Measurements from ENCODE around the gene B4GAT1.
A peak's percentile ranks its signal among the peaks of the same experiment; 100 is the strongest.

B4GAT1 gene

GRCh38 chr11:66317322-66317722 lies 30.1 kb downstream of the B4GAT1 start:
- peak overlapping the region; percentile 20 for H3K9ac ChIP-seq (ENCODE audit: low read length)
- no peaks in the 10 kb centered on the region for H3K36me3 ChIP-seq (ENCODE audit: control insufficient read depth, insufficient read depth, low read length)
- H3K4me3 ChIP-seq (ENCODE audit: low read depth, low read length), result 0 out of 2 replicates have a peak overlapping the region, but pooled peaks have one; percentile 1
- H3K27ac ChIP-seq (ENCODE audit: low read depth, low read length), result peak overlapping the region; percentile 43; the same call in 1 of the 2 replicates
- peaks cover 4% of the 10 kb centered on the region; the same call in 1 of the 2 replicates for H3K9me3 ChIP-seq (ENCODE audit: control insufficient read depth, insufficient read depth, low read depth, low read length)
- H3K27me3 ChIP-seq (ENCODE audit: control insufficient read depth, insufficient read depth, low read length), result no peaks in the 10 kb centered on the region; the same call in 1 of the 2 replicates
- peaks cover 29% of the 10 kb centered on the region for H3K4me1 ChIP-seq (ENCODE audit: control insufficient read depth, insufficient read depth, low read length)

DNA sequence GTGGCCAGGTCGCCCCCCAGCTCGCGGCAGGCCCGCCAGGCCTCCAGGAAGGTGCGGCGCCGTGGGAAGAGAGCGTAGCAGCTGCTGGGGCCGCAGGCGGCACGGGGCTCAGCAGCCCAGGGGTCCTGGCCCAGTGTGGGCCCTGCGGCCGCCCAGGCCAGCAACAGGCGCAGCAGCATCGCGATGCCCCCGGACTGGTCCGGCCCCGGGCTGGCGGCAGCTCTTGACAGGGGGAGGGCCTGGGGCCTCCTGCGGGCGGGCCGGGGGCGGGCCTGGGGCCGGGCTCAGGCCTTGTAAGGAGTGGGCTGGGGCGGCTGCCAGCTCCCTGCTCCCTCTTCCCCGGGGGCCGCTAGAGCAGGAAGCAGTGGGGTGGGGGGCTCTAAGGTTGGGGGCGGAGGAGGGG lies 30.6 kb downstream of the B4GAT1 start, which contains the start of gene CD248:
Gene CD248 (minus strand): TSS at position 196 of the 403 bp plus-strand sequence. CDS start 17 bp downstream, at position 179.
- no peaks in the 10 kb centered on the region for H3K36me3 ChIP-seq (ENCODE audit: control insufficient read depth, insufficient read depth, low read length)
- 0 out of 2 replicates have a peak within 1 kb of the TSS, but pooled peaks have one; percentile 1 for H3K4me3 ChIP-seq (ENCODE audit: low read depth, low read length)
- no peaks in the 10 kb centered on the region; the same call in 1 of the 2 replicates for H3K27me3 ChIP-seq (ENCODE audit: control insufficient read depth, insufficient read depth, low read length)
- peak within 1 kb of the TSS; percentile 43; the same call in 1 of the 2 replicates for H3K27ac ChIP-seq (ENCODE audit: low read depth, low read length)
- peaks cover 29% of the 10 kb centered on the region for H3K4me1 ChIP-seq (ENCODE audit: control insufficient read depth, insufficient read depth, low read length)
- H3K9ac ChIP-seq (ENCODE audit: low read length), result peak within 1 kb of the TSS; percentile 20
- peaks cover 4% of the 10 kb centered on the region; the same call in 1 of the 2 replicates for H3K9me3 ChIP-seq (ENCODE audit: control insufficient read depth, insufficient read depth, low read depth, low read length)

- H3K27me3 ChIP-seq (ENCODE audit: control insufficient read depth, insufficient read depth, low read length), result no peaks in the 10 kb centered on the region; the same call in 1 of the 2 replicates
- H3K4me1 ChIP-seq (ENCODE audit: control insufficient read depth, insufficient read depth, low read length), result peaks cover 33% of the 10 kb centered on the region
Observed at GRCh38 chr11:66315921-66316811, 31.3 kb downstream of the B4GAT1 start.

DNA sequence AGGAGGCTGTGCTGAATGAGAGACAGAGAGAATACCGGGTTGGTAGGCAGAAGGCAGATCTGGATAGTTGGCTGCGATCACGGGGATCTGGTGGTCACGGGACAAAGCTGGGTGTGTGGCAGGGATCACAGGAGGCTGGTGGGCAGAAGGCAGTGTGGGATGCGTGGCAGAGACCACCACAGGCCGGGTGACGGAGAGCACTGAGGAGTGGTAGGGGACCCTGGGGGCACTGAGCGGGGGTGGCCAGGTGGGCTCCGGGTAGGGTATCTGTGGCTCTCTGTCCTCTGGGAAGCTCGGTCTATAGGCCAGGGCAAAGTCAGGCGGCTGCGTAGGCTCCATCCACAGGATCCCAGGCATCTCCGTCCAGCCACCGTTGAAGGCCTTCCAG lies 31.9 kb downstream of the B4GAT1 start:
- Histone ChIP-seq H3K27ac (ENCODE audit: low read depth, low read length) (no peak overlapping the region), H3K36me3 (ENCODE audit: control insufficient read depth, insufficient read depth, low read length) (no peaks in the 10 kb centered on the region), H3K9ac (ENCODE audit: low read length) (no peak overlapping the region), H3K27me3 (ENCODE audit: control insufficient read depth, insufficient read depth, low read length) (no peaks in the 10 kb centered on the region; the same call in 1 of the 2 replicates), H3K9me3 (ENCODE audit: control insufficient read depth, insufficient read depth, low read depth, low read length) (peaks cover 4% of the 10 kb centered on the region; the same call in 1 of the 2 replicates), H3K4me1 (ENCODE audit: control insufficient read depth, insufficient read depth, low read length) (peaks cover 36% of the 10 kb centered on the region), H3K4me3 (ENCODE audit: low read depth, low read length) (no peak overlapping the region)

More at GRCh38 chr11:66315921-66316811, 31.3 kb downstream of the B4GAT1 start:
- Histone ChIP-seq H3K9ac (ENCODE audit: low read length) (no peak overlapping the region), H3K27ac (ENCODE audit: low read depth, low read length) (no peak overlapping the region), H3K9me3 (ENCODE audit: control insufficient read depth, insufficient read depth, low read depth, low read length) (peaks cover 4% of the 10 kb centered on the region; the same call in 1 of the 2 replicates), H3K4me3 (ENCODE audit: low read depth, low read length) (no peak overlapping the region), H3K36me3 (ENCODE audit: control insufficient read depth, insufficient read depth, low read length) (no peaks in the 10 kb centered on the region)

- H3K4me1 ChIP-seq (ENCODE audit: control insufficient read depth, insufficient read depth, low read length), result peaks cover 36% of the 10 kb centered on the region
Observed at GRCh38 chr11:66314561-66315497, 32.6 kb downstream of the B4GAT1 start.

DNA sequence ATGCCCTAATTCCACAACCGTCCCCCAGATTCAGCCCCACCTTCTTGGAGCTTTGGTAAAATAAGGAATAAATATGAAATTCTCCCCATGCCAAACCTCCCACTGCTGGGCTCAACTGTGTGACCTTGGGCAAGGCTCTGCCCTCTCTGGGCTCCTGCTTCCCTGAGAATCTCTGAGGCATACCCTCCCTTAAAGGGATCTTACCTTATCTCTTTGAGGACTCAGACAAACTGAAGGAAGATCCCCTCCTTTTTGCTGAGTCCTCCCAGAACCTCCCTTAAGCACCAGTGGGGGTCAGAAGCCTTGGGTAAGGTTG lies 33.3 kb downstream of the B4GAT1 start:
- 0 out of 2 replicates have a peak overlapping the region, but pooled peaks have one; percentile 56 for H3K4me3 ChIP-seq (ENCODE audit: low read depth, low read length)
- H3K27me3 ChIP-seq (ENCODE audit: control insufficient read depth, insufficient read depth, low read length), result no peaks in the 10 kb centered on the region; the same call in 1 of the 2 replicates
- peaks cover 36% of the 10 kb centered on the region for H3K4me1 ChIP-seq (ENCODE audit: control insufficient read depth, insufficient read depth, low read length)
- peaks cover 3% of the 10 kb centered on the region; the same call in 1 of the 2 replicates for H3K9me3 ChIP-seq (ENCODE audit: control insufficient read depth, insufficient read depth, low read depth, low read length)
- H3K9ac ChIP-seq (ENCODE audit: low read length), result peak overlapping the region; percentile 59
- no peaks in the 10 kb centered on the region for H3K36me3 ChIP-seq (ENCODE audit: control insufficient read depth, insufficient read depth, low read length)
- no peak overlapping the region; the same call in 1 of the 2 replicates for H3K27ac ChIP-seq (ENCODE audit: low read depth, low read length)

More at GRCh38 chr11:66314561-66315497, 32.6 kb downstream of the B4GAT1 start:
- H3K36me3 ChIP-seq (ENCODE audit: control insufficient read depth, insufficient read depth, low read length), result no peaks in the 10 kb centered on the region
- no peak overlapping the region for H3K4me3 ChIP-seq (ENCODE audit: low read depth, low read length)
- peaks cover 4% of the 10 kb centered on the region; the same call in 1 of the 2 replicates for H3K9me3 ChIP-seq (ENCODE audit: control insufficient read depth, insufficient read depth, low read depth, low read length)
- no peak overlapping the region for H3K9ac ChIP-seq (ENCODE audit: low read length)
- no peak overlapping the region for H3K27ac ChIP-seq (ENCODE audit: low read depth, low read length)
- H3K27me3 ChIP-seq (ENCODE audit: control insufficient read depth, insufficient read depth, low read length), result no peaks in the 10 kb centered on the region; the same call in 1 of the 2 replicates

- peak overlapping the region; percentile 56 for H3K4me3 ChIP-seq (ENCODE audit: low read depth, low read length)
- no peaks in the 10 kb centered on the region for H3K9me3 ChIP-seq (ENCODE audit: control insufficient read depth, insufficient read depth, low read depth, low read length)
- H3K36me3 ChIP-seq (ENCODE audit: control insufficient read depth, insufficient read depth, low read length), result no peaks in the 10 kb centered on the region
- peaks cover 35% of the 10 kb centered on the region for H3K4me1 ChIP-seq (ENCODE audit: control insufficient read depth, insufficient read depth, low read length)
- no peaks in the 10 kb centered on the region; the same call in 1 of the 2 replicates for H3K27me3 ChIP-seq (ENCODE audit: control insufficient read depth, insufficient read depth, low read length)
- H3K27ac ChIP-seq (ENCODE audit: low read depth, low read length), result peak overlapping the region; percentile 72; the same call in 1 of the 2 replicates
- H3K9ac ChIP-seq (ENCODE audit: low read length), result peak overlapping the region; percentile 59
Observed at GRCh38 chr11:66313321-66314185, 33.9 kb downstream of the B4GAT1 start.

DNA sequence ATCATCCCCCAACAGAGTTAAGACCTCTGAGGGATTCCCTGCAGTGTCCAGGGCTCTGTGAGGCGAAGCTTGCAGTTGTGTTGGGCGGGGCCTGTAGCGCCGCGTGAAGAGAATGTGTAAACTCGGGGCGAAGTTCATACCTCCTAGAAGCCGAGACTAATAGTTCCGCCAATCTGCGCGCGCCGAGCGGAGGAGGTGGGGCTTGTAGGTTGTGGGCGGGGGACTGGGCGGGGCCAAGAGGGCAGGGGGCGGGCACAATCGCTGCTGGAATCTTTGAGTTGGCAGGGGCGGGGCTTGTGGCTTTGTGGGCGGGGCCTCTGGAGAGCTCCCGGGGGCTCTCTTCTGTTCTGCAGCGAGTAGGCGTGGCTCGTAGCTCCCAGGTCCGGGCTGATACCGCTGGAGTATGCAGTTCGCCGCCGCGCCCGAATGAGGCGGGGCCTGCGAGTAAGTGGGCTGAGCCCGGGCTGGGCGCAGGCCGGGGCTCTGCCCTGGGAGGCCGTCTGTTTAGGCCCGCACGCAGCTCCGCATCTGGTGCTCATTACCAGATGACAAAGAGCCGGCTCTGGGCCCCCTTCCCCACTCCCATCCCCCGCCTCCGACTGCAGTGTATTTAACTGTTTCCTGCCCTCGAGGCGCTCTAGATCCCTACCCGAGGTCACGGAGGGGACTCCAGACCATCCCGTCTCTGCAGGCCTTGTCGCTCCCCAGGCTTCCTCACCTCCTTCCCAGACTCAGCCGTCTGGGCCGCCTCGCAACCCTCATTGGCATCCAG lies 34.7 kb downstream of the B4GAT1 start:
- Histone ChIP-seq H3K27me3 (ENCODE audit: control insufficient read depth, insufficient read depth, low read length) (no peaks in the 10 kb centered on the region; the same call in 1 of the 2 replicates), H3K27ac (ENCODE audit: low read depth, low read length) (peak overlapping the region; percentile 72; the same call in 1 of the 2 replicates), H3K36me3 (ENCODE audit: control insufficient read depth, insufficient read depth, low read length) (no peaks in the 10 kb centered on the region), H3K9me3 (ENCODE audit: control insufficient read depth, insufficient read depth, low read depth, low read length) (no peaks in the 10 kb centered on the region), H3K4me3 (ENCODE audit: low read depth, low read length) (peak overlapping the region; percentile 74), H3K9ac (ENCODE audit: low read length) (peak overlapping the region; percentile 47), H3K4me1 (ENCODE audit: control insufficient read depth, insufficient read depth, low read length) (peaks cover 27% of the 10 kb centered on the region)

DNA sequence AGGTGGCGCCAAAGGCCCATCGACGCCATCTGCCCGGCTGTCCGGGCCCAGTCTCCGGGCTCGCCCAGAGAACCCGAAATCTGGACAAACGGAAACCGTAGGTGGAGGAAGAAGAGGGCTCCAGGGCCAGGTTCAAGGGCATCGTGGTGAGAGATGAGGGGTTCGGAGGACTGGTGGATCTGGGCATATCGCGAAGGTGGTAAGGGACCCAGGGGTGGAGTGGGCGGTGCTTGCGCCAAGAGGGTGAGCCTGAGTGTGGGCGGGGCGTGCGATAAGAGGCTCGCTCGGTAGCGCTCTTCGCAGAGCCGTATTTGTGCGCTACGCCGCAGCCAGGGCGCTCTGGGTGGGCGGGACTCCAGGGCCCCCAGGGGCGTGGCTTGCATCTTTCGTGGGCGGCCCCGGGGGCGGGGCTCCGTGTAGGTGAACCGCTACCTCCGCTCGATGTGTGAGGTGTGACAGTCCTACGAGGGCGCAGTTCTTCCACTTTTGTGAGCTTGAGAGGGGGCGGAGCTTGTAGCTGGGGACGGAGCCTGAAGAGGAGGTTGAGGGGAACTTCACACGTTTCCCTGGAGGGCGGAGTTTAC lies 35.4 kb downstream of the B4GAT1 start:
- Histone ChIP-seq H3K4me1 (ENCODE audit: control insufficient read depth, insufficient read depth, low read length) (peaks cover 21% of the 10 kb centered on the region), H3K9ac (ENCODE audit: low read length) (peak overlapping the region; percentile 62)

More for the DNA sequence above, 35.4 kb downstream of the B4GAT1 start:
- H3K9me3 ChIP-seq (ENCODE audit: control insufficient read depth, insufficient read depth, low read depth, low read length), result no peaks in the 10 kb centered on the region
- H3K27me3 ChIP-seq (ENCODE audit: control insufficient read depth, insufficient read depth, low read length), result no peaks in the 10 kb centered on the region; the same call in 1 of the 2 replicates
- peak overlapping the region; percentile 74 for H3K4me3 ChIP-seq (ENCODE audit: low read depth, low read length)
- H3K36me3 ChIP-seq (ENCODE audit: control insufficient read depth, insufficient read depth, low read length), result no peaks in the 10 kb centered on the region
- no peak overlapping the region for H3K27ac ChIP-seq (ENCODE audit: low read depth, low read length)
